Epithelial cell of prostate (primary cell): ENCODE measurements around the gene MALRD1.

Source experiments
- DNase-seq: peaks from one replicate; pipeline ENCODE4 v3.0.0-alpha.2; 2011; ENCODE audit warnings: low read depth, low spot score
- H3K27ac ChIP-seq: fragments of 450-650 bp; 2 replicates; pipeline ENCODE4 v1.5.1; 2017; ENCODE audit warnings: mild to moderate bottlenecking

Gene MALRD1

DNA sequence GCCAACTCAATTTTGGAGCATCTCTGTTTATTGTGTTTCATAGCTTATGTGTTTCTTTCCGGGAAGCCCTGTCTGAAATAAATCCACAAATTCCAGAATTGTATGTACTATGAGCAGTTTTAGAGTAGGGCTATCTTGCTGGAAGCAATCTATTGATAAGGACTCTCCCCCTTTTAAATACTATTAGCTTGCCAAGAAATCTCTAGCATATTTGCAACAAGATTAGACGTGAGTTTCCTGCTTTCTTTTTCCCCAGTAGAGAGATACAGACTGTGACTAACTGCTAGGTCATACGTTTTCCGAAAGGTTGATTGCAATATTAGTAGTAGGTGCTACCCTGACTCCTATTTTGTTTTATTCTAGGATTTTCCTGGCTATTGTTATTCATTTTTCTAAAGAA lies 277.0 kb downstream of the MALRD1 start:
- no peak overlapping the region for H3K27ac ChIP-seq
- DNase-seq, result no peak

- no peak overlapping the region for H3K27ac ChIP-seq
- DNase-seq, result no peak
These were observed 280.0 kb downstream of the MALRD1 start for GRCh38 chr10:19328582-19328981.

GRCh38 chr10:19329475-19329874 lies 280.9 kb downstream of the MALRD1 start:
- H3K27ac ChIP-seq, result no peak overlapping the region
- no peak for DNase-seq

- DNase-seq, result no peak
- no peak overlapping the region for H3K27ac ChIP-seq
These were observed 283.7 kb downstream of the MALRD1 start for GRCh38 chr10:19332304-19332703.

GRCh38 chr10:19333631-19334030 lies 285.0 kb downstream of the MALRD1 start:
- H3K27ac ChIP-seq, result no peak overlapping the region
- DNase-seq, result no peak

GRCh38 chr10:19347621-19348020 lies 299.0 kb downstream of the MALRD1 start:
- DNase-seq, result no peak
- no peak overlapping the region for H3K27ac ChIP-seq

- no peak overlapping the region for H3K27ac ChIP-seq
- no peak for DNase-seq
These were observed 318.6 kb downstream of the MALRD1 start for GRCh38 chr10:19367176-19367575.

DNA sequence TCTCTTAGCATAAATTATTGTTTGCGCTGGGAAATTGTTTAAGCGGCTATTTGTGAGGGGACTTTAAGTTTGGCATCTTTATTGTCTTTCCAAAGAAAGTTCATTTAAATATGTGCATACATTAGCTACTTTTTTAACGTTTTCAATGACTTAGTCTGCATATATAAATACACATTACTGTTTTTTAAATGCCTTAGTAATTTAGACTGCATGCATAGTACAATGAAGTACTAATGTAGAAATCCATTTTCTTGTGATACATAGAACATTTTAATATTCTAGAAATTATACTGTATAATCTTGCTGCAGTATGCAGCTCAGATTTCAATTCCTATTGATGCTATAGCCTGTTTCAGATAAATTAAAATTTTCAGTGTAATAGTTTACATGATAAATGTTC lies 325.4 kb downstream of the MALRD1 start:
- no peak overlapping the region for H3K27ac ChIP-seq
- no peak for DNase-seq

DNA sequence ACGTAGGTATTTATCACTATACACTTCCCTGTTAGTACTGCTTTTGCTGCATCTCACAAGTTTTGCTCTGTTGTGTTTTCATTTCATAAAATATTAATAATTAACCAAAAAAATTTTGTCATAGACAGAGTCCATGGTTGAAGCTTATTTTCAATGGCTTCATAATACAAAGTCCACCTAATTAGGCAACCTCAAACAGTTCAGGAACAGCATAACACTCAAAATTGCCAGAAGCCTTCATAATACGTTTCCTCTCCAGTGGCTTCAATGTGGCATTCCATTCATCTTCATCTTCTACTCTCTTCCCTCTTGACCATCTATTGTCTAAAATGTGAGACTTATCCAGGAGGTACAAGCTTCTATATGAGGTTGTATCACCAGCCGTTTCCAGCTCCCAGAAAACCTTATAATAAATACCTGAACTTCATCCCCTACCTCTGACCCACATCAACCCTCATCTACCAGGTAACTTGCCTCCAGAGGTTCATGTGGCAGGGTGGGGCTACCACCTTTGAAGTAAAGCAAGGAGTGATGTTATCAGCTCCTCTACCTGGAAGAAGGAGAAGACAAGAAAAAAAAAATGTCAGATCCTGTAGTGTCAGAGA lies 337.3 kb downstream of the MALRD1 start:
- no peak for DNase-seq
- no peak overlapping the region for H3K27ac ChIP-seq

DNA sequence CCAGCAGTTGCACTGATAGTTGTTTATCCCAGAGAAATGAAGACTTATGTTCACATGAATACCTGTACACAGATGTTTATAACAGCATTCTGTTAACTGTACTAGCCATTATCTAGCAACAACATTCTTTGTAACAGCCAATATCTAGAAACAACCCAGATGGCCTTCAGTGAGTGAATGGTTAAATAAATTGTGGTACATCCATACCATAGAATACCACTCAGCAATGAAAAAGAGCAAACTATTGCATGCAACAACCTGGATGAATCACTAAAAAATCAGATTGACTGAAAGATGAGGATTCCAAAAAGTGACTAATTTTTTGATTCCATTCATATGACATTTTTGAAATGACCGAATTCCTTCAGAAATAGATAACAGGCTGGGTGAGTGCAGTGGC lies 360.3 kb downstream of the MALRD1 start:
- DNase-seq, result no peak
- no peak overlapping the region for H3K27ac ChIP-seq

GRCh38 chr10:19411119-19411518 lies 362.5 kb downstream of the MALRD1 start:
- H3K27ac ChIP-seq, result no peak overlapping the region
- DNase-seq, result no peak

GRCh38 chr10:19412531-19412930 lies 363.9 kb downstream of the MALRD1 start:
- DNase-seq, result no peak

GRCh38 chr10:19416164-19416563 lies 367.6 kb downstream of the MALRD1 start:
- no peak for DNase-seq
- H3K27ac ChIP-seq, result no peak overlapping the region

More at GRCh38 chr10:19412531-19412930, 363.9 kb downstream of the MALRD1 start:
- no peak overlapping the region for H3K27ac ChIP-seq

- no peak overlapping the region for H3K27ac ChIP-seq
- no peak for DNase-seq
These were observed 369.1 kb downstream of the MALRD1 start for GRCh38 chr10:19417740-19418139.

DNA sequence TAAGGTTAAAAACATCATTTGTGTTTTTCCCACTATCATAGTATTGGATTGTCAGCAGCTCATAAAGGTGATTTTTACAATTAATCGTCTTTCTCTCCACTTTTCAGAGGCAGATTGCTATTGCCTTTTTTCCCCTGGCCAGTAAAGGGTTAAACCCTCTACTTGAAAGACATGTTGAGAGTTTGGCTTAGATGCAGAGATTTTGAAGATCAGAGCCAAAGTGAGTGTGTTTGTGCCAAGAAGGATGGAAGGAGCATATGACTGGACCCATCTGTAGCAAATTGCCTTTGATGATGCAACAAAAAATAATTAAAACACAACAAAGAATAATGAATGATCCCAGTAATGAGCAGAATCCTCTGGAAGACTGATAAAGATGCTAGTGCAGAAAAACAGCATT lies 373.1 kb downstream of the MALRD1 start:
- DNase-seq, result no peak

GRCh38 chr10:19426034-19426433 lies 377.4 kb downstream of the MALRD1 start:
- DNase-seq, result no peak
- no peak overlapping the region for H3K27ac ChIP-seq

More for the DNA sequence above, 373.1 kb downstream of the MALRD1 start:
- H3K27ac ChIP-seq, result no peak overlapping the region

- H3K27ac ChIP-seq, result no peak overlapping the region
These were observed 383.2 kb downstream of the MALRD1 start for GRCh38 chr10:19431622-19432351.

GRCh38 chr10:19449860-19450259 lies 401.3 kb downstream of the MALRD1 start:
- no peak overlapping the region for H3K27ac ChIP-seq
- no peak for DNase-seq

More at GRCh38 chr10:19431622-19432351, 383.2 kb downstream of the MALRD1 start:
- DNase-seq, result peak; percentile 10

DNA sequence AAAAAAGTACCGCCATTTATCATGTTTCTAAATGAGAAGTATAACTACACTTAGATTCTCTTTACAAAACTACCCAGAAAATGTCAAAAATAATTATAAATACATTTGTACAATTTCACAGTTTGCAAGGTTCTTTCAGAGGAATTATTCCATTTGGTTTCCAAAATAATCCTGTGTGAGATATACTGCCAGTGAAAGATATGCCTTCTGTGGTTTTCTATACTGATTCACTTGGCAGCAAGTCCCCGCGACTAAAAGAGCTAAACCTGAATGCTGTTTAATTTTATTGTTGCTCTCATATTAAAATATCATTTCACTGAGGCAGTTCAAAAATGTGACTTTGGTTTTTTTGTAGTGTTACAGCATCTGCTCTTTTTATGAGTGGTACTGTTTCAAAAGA lies 402.8 kb downstream of the MALRD1 start:
- no peak overlapping the region for H3K27ac ChIP-seq
- DNase-seq, result no peak

- H3K27ac ChIP-seq, result no peak overlapping the region
These were observed 403.3 kb downstream of the MALRD1 start for GRCh38 chr10:19451937-19452336.

DNA sequence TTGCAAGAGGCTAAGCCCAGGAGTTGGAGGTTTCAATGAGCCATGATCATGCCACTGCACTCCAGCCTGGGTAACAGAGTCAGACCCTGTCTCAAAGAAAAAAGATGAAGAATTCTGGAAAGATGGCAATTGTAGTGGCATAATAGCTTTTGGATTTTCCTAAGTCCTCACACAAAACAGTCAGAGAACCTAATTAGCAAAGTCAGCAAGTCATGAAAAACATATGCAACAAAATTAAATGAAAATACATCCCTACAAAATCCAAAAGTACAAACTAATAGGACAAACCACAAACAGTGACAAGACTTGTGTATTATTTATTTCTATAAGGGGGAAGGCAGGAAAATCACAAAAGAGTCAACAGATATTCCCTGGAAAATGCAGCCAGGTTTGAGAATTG lies 405.4 kb downstream of the MALRD1 start:
- DNase-seq, result no peak
- H3K27ac ChIP-seq, result no peak overlapping the region

More at GRCh38 chr10:19451937-19452336, 403.3 kb downstream of the MALRD1 start:
- DNase-seq, result no peak

DNA sequence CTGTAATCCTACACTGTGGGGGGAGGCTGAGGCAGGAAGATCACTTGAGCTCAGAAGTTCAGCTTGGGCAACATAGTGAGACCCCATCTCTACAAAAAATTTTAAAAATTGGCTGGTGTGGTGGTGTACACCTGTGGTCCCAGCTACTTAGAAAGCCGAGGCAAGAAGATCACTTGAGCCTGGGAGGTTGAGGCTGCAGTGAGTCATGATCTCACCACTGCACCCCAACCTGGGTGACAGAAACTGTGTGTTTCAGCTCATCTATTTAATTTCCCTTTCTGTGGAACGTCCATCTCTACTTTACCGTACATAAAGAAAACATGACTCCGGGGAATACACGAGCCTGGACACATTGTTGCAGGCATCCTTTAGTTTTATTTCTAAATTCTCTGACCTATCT lies 413.0 kb downstream of the MALRD1 start:
- no peak for DNase-seq
- H3K27ac ChIP-seq, result no peak overlapping the region
